ENCODE results near the gene RAB11B.

The RAB11B gene

GRCh38 chr19:8395621-8396082, 5.5 kb downstream of the RAB11B start:
- Histone ChIP-seq H3K36me3 (ENCODE audit: low read depth) (peaks cover 6% of the 10 kb centered on the region; the same call in 1 of the 2 replicates), H3K4me3 (ENCODE audit: severe bottlenecking) (no peak overlapping the region), H3K9me3 (ENCODE audit: severe bottlenecking) (no peaks in the 10 kb centered on the region), H3K4me1 (ENCODE audit: insufficient read depth, poor library complexity, severe bottlenecking) (peaks cover 28% of the 10 kb centered on the region), H3K27me3 (ENCODE audit: insufficient read depth, poor library complexity, severe bottlenecking) (no peaks in the 10 kb centered on the region), H3K27ac (ENCODE audit: poor library complexity, severe bottlenecking) (peak overlapping the region; percentile 69)
- no peak for ATAC-seq (ENCODE audit: low read depth)
- no peak for DNase-seq (ENCODE audit: low spot score)
- TF ChIP-seq CTCF (IDR thresholded peaks at IDR 0.05; ENCODE audit: poor library complexity, severe bottlenecking): no peak

GRCh38 chr19:8396185-8396562, 6.0 kb downstream of the RAB11B start:
- H3K27me3 ChIP-seq (ENCODE audit: insufficient read depth, poor library complexity, severe bottlenecking): no peaks in the 10 kb centered on the region
- TF ChIP-seq CTCF (IDR thresholded peaks at IDR 0.05; ENCODE audit: poor library complexity, severe bottlenecking): no peak
- DNase-seq (ENCODE audit: low spot score): no peak
- no peak overlapping the region for H3K4me3 ChIP-seq (ENCODE audit: severe bottlenecking)
- no peaks in the 10 kb centered on the region for H3K9me3 ChIP-seq (ENCODE audit: severe bottlenecking)
- ATAC-seq (ENCODE audit: low read depth): no peak
- H3K36me3 ChIP-seq (ENCODE audit: low read depth): peaks cover 6% of the 10 kb centered on the region; the same call in 1 of the 2 replicates
- peak overlapping the region; percentile 69 for H3K27ac ChIP-seq (ENCODE audit: poor library complexity, severe bottlenecking)
- H3K4me1 ChIP-seq (ENCODE audit: insufficient read depth, poor library complexity, severe bottlenecking): peaks cover 28% of the 10 kb centered on the region

- peak overlapping the region; percentile 69 for H3K27ac ChIP-seq (ENCODE audit: poor library complexity, severe bottlenecking)
- ATAC-seq (ENCODE audit: low read depth): peak; percentile 26; the same call in 2 of the 3 replicates
Observed at GRCh38 chr19:8396563-8397203, 6.5 kb downstream of the RAB11B start.

GRCh38 chr19:8397271-8397670, 7.1 kb downstream of the RAB11B start:
- peaks cover 28% of the 10 kb centered on the region for H3K4me1 ChIP-seq (ENCODE audit: insufficient read depth, poor library complexity, severe bottlenecking)
- no peaks in the 10 kb centered on the region for H3K27me3 ChIP-seq (ENCODE audit: insufficient read depth, poor library complexity, severe bottlenecking)
- peak overlapping the region; percentile 69 for H3K27ac ChIP-seq (ENCODE audit: poor library complexity, severe bottlenecking)
- H3K36me3 ChIP-seq (ENCODE audit: low read depth): peaks cover 10% of the 10 kb centered on the region
- H3K4me3 ChIP-seq (ENCODE audit: severe bottlenecking): no peak overlapping the region
- DNase-seq (ENCODE audit: low spot score) (no peak), ATAC-seq (ENCODE audit: low read depth) (peak; percentile 49)
- TF ChIP-seq CTCF (IDR thresholded peaks at IDR 0.05; ENCODE audit: poor library complexity, severe bottlenecking): peak; percentile 2
- no peaks in the 10 kb centered on the region for H3K9me3 ChIP-seq (ENCODE audit: severe bottlenecking)

More at GRCh38 chr19:8396563-8397203, 6.5 kb downstream of the RAB11B start:
- peaks cover 28% of the 10 kb centered on the region for H3K4me1 ChIP-seq (ENCODE audit: insufficient read depth, poor library complexity, severe bottlenecking)
- no peak overlapping the region for H3K4me3 ChIP-seq (ENCODE audit: severe bottlenecking)
- DNase-seq (ENCODE audit: low spot score): peak; percentile 65
- no peaks in the 10 kb centered on the region for H3K9me3 ChIP-seq (ENCODE audit: severe bottlenecking)
- H3K27me3 ChIP-seq (ENCODE audit: insufficient read depth, poor library complexity, severe bottlenecking): no peaks in the 10 kb centered on the region
- peak; percentile 57 for TF ChIP-seq CTCF (IDR thresholded peaks at IDR 0.05; ENCODE audit: poor library complexity, severe bottlenecking)
- peaks cover 6% of the 10 kb centered on the region; the same call in 1 of the 2 replicates for H3K36me3 ChIP-seq (ENCODE audit: low read depth)

- DNase-seq (ENCODE audit: low spot score): no peak
- Histone ChIP-seq H3K4me1 (ENCODE audit: insufficient read depth, poor library complexity, severe bottlenecking) (peaks cover 28% of the 10 kb centered on the region), H3K9me3 (ENCODE audit: severe bottlenecking) (no peaks in the 10 kb centered on the region), H3K36me3 (ENCODE audit: low read depth) (peaks cover 13% of the 10 kb centered on the region), H3K27ac (ENCODE audit: poor library complexity, severe bottlenecking) (peak overlapping the region; percentile 69), H3K4me3 (ENCODE audit: severe bottlenecking) (no peak overlapping the region), H3K27me3 (ENCODE audit: insufficient read depth, poor library complexity, severe bottlenecking) (no peaks in the 10 kb centered on the region)
- TF ChIP-seq CTCF (IDR thresholded peaks at IDR 0.05; ENCODE audit: poor library complexity, severe bottlenecking): no peak
- no peak for ATAC-seq (ENCODE audit: low read depth)
Observed at GRCh38 chr19:8397746-8398310, 7.7 kb downstream of the RAB11B start.
